Stimulated activated CD4-positive, alpha-beta T cell treated with anti-CD3 and anti-CD28 coated beads, Interleukin-4, amount 100 ng/mL, for 4 hours (primary cell): ENCODE measurements around the gene PTPN2.
"Not testable (repeated sequence)": the region's sequence is repeated elsewhere in the genome, so short reads cannot be mapped to it uniquely, and the experiment has no call there.

Experiments used
- DNase-seq, 2 experiments: peaks; one replicate each; pipeline ENCODE4 v3.0.0-alpha.2; 2020

Gene PTPN2

DNA sequence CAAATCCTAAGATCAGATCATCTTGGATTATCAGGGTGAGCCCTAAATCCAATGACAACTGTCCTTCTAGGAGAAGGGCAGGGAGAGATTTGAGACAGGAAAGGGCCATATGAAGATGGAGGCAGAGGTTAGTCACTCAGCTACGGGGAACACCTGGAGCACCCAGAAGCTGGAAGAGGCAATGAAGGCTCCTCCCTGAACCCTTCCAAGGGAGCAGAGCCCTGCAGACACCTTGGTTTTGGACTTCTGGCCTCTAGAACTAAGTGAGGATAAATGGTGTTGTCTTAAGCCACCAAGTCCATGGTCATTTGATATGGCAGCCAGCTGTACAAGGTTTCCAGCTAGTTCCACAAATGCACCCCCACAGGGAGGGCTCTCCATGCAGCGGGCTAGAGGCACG lies 6.9 kb upstream of the PTPN2 start:
- DNase-seq: no peak

- no peak for DNase-seq
These were observed 2.6 kb upstream of the PTPN2 start for GRCh38 chr18:12886498-12887126.

DNA sequence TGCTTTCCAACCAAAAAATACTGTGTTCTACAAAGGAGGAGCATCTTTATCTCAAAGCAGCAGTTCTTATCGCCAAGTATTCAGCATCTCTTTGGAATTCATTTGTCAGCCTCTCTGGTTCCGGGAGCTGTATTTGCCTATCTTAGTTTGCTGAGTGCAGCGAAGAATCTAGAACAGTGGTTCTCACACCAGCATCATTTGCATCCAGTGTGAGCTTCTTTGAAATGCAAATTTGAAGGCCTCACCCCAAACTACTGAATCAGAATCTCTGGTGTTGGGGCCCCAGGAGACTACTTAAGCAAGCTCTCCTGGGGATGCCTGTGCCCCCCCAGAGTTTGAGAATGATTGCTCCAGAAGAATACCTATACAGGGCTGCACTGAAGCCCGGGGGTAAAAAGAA lies 1.5 kb upstream of the PTPN2 start:
- no peak for DNase-seq

- no peak for DNase-seq
These were observed 628 bp upstream of the PTPN2 start for GRCh38 chr18:12884406-12885323.

DNA sequence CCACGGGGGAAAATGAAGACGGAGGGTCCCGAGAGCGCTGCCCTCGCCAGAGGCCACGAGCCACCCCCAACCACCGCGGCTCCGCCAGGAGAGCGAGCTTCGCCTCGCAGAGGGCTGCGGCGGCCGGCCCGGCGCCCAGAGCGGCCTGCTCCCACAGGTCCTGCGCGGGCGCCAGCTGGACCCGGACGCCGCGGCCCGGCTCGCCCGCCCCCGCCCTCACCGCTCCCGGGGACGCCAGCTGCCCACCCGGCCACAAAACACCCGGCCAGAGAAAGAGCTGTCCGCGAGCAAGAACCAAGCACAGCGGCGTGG lies 709 bp downstream of the PTPN2 start:
- DNase-seq: no peak

GRCh38 chr18:12882453-12883371 lies 1.3 kb downstream of the PTPN2 start:
- DNase-seq: no peak

DNA sequence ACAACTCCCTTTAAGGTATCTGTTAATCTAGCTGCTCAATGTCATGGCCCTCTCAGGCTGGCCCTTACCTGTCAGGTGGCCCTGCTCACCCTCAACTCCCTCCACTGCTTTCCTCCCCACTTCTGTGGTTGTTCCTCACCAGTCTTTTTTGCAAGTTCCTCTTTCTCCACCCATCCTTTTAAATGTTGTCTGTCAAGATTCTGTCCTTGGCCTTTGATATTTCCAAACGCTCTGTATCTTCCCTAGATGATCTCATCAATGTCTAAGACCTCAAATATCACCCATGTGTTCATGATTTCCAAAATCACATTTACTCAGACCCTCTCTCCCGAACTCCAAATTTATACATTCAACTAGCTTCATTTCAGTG lies 3.5 kb downstream of the PTPN2 start:
- DNase-seq: no peak

DNA sequence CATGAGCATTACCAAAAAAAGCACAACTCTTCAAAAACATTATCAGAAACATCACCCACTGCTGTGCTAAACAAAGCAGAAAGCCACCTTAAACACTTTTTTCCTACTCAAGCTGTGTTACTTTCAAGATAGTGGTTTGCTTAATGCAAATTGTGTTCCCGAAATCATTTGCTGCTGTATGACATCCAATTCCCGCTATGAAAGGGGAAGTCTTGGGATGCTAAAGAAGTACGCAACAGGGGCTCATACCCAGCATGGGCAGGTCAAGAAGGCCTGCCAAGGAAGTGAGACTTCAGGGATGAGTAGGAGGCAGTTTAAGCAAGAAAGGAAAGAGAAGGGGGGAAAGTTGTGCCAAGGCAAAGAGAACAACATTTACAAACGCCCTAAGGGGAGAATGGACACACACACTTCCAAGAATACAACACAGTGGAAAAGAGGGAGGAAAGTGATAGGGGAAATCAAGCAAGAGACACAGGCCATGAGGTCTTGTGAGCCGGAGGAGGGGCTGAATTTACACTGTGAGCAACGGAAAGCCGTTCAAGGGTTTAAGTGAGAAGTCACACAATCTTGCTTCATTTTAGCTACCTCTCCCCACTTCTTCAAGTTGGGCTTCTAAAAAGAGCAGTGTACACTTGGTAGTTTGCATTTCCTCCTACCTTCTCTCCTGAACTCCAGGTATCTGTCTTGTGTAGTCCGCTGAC lies 4.0 kb downstream of the PTPN2 start:
- DNase-seq: no peak

GRCh38 chr18:12874992-12875391 lies 9.0 kb downstream of the PTPN2 start:
- DNase-seq: not testable (repeated sequence)

DNA sequence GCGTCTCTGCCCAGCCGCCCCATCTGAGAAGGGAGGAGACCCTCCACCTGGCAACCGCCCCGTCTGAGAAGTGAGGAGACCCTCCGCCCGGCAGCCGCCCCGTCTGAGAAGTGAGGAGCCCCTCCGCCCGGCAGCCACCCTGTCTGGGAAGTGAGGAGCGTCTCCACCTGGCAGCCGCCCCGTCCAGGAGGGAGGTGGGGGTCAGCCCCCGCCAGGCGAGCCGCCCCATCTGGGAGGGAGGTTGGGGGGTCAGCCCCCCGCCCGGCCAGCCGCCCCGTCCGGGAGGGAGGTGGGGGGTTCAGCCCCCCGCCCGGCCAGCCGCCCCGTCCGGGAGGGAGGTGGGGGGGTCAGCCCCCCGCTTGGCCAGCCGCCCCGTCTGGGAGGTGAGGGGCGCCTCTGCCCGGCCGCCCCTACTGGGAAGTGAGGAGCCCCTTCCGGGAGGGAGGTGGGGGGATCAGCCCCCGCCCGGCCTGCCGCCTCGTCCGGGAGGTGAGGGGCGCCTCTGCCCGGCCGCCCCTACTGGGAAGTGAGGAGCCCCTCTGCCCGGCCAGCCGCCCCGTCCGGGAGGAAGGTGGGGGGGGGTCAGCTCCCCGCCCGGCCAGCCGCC lies 10.0 kb downstream of the PTPN2 start:
- DNase-seq: not testable (repeated sequence)

- no peak for DNase-seq
These were observed 11.6 kb downstream of the PTPN2 start for GRCh38 chr18:12872408-12872807.

DNA sequence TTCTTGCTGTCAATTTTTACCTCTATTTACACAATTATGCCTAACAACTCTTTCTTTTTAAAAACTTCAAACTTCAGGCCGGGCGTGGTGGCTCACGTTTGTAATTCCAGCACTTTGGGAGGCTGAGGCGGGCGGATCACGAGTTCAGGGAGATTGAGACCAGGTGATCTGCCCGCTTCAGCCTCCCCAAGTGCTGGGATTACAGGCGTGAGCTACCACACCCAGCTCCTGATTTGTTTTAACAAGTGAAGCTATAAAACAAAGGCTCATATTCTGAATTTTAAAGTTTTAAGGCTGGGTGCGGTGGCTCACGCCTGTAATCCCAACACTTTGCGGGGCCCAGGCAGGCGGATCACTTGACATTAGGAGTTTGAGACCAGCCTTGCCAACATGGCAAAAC lies 15.5 kb downstream of the PTPN2 start:
- DNase-seq: no peak

GRCh38 chr18:12867441-12868123 lies 16.5 kb downstream of the PTPN2 start:
- no peak for DNase-seq

GRCh38 chr18:12863687-12864216 lies 20.3 kb downstream of the PTPN2 start:
- no peak for DNase-seq

DNA sequence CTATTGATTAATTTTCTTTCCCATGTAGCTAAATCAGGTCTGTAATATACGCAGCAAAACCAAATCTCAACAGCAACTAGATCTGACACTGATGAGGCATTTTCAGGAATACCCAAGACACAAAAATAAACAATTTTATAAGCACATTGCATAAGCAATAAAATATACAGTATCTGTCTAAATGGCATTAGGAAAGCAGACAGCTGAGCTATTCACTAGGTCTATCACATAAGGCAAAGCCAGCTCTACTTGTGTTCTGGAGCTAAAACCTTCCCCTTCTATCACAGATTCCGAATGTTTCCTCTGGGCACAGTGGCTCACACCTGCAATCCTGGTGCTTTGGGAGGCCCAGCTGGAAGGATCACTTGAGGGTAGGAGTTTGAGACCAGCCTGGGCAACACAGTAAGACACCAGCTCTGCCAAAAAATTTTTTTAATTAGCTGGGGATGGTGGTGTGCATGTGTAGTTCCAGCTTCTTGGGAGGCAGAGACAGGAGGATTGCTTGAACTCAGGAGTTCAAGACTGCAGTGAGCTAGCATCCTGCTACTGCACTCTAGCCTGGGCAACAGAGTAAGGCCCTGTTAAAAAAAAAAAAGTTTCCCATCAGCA lies 21.1 kb downstream of the PTPN2 start:
- DNase-seq: no peak

DNA sequence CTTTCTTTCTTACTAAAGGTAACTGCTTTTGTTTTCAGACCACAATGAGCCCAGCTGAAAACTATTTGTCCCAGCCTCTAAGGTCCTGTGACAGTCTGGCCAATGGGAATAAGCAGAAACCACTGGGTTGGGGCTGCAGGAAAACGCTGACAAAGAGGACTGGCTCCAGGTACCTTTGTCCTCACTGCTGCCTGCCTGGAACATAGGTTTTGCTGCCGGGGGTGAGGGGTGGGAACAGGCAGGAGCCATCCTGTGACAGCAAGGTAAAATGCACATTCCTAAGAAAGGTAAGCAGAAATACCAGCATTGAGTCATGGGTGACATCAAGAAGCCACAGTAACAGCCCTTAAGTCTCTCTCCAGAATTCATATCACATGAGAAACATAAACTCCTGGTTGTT lies 21.6 kb downstream of the PTPN2 start:
- no peak for DNase-seq

DNA sequence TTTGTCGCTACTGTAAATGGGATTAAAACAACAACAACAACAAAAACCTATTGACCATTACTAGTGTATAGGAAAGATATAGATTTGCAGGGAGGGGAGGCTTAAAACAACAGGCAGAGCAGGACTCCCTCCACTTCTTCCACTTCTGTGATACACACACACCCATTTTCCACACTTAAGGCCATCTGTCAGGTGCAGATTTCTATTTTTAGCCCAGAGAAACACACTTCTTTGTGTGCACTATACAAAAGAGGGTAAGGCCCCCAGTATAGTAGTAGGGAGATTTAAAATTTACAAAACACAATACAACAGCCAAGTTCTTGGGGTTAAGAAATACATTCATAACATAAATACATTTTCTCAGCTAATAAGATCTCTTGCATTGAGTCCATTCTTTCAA lies 22.4 kb downstream of the PTPN2 start:
- DNase-seq: no peak

- no peak for DNase-seq
These were observed 23.5 kb downstream of the PTPN2 start for GRCh38 chr18:12860530-12860929.

DNA sequence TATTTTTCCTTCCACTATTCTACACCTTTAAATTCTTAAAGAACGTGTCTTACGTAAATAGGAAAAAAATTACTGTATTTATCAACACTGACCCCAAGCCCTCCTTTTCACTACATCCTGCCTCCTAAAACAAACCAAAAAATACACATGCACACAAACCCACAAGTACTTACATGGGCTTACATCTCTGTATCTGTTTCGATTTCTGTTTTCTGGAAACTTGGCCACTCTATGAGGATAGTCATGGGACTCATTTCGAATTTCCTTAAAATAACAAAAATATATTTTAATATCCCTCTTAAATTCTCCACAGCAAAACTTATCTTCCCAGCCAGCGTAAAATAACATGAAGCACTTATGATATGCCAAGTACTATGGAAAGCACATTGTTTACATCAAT lies 25.0 kb downstream of the PTPN2 start:
- DNase-seq: no peak

GRCh38 chr18:12857991-12858544 lies 26.0 kb downstream of the PTPN2 start:
- DNase-seq: no peak
